NCI-H226 (cell line): ENCODE data around the gene HARBI1.
"Not testable (repeated sequence)": the region's sequence is repeated elsewhere in the genome, so short reads cannot be mapped to it uniquely, and the experiment has no call there.

ENCODE experiments used
- DNase-seq: peaks from one replicate; pipeline ENCODE4 v3.0.0-alpha.2; 2015

The HARBI1 gene

DNA sequence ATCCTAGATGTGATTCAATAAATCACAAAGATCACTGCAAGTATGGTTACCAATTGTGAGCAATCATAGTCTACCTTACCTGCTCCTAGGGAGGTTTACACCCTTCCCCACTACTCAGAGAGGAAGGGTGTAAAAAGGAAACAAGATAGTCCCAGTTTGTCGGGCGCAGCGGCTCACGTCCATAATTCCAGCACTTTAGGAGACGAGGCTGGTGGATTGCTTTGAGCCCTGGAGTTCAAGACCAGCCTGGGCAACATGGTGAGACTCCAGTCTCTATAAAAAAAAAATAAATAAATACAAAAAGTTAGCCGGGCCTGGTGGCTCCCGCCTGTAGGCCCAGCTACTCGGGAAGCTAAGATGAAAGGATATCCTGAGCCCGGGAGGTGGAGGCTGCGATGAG is 22.2 kb downstream of the HARBI1 start:
- no peak for DNase-seq

DNA sequence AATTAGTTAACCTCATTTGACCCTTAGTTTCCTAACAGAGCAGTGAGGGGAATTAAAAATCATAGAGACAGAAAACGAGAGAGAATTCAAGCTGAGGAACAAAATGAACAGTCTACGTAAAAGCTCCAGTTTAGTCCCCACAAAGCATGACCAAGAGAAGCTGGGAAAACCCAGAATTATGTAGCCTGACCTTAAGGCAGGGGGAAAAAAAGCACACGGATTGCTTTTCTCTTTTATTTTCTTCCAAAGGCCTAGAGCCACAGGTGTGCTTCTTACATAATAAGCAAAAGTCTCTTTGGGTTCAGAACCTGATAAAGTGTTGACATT is 22.7 kb downstream of the HARBI1 start:
- no peak for DNase-seq

DNA sequence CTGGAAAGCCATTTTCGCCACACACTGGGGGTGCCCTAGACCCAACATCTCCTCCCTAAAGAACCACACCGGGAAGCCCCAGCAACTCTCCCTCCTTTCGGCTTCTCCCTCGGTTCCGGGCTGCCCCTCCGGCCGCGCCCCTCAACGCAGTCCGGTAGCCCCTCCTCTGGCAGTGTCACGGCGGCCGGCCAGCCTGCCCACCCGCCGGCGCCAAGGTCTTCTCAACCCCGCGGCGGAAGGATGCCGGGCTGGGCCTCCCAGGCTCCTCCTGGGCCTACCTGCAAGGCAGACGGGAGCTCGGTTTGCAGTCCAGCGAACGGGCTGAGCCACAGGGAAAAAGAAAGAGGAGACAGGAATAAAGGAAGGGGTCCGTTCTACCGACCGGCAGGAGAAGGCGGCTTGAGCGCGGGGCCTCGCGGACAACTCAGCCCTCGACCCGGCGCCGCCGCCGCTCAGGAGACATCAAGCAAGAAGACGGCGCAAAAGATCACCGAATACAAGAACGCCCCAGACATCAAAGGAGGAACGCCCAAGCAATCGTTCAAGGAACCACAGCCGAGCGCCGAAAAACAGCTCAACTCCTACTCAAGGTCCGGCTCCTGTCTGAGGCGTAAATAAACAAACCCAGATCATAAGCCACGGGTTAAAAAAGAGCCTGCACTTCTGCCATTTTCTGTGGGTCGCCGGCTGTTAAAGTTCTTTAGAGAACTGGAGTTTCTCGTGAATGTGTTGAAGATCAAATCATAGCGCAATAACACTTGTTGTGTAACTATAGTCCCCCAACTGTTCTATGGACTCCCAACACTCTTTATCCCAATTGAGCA is 23.3 kb downstream of the HARBI1 start, which contains the start of gene AMBRA1:
Gene AMBRA1, minus strand, starts transcription at position 474 of the 824 bp plus-strand sequence. CDS start 45,643 bp downstream, outside the sequence.
- DNase-seq: peak; percentile 87

DNA sequence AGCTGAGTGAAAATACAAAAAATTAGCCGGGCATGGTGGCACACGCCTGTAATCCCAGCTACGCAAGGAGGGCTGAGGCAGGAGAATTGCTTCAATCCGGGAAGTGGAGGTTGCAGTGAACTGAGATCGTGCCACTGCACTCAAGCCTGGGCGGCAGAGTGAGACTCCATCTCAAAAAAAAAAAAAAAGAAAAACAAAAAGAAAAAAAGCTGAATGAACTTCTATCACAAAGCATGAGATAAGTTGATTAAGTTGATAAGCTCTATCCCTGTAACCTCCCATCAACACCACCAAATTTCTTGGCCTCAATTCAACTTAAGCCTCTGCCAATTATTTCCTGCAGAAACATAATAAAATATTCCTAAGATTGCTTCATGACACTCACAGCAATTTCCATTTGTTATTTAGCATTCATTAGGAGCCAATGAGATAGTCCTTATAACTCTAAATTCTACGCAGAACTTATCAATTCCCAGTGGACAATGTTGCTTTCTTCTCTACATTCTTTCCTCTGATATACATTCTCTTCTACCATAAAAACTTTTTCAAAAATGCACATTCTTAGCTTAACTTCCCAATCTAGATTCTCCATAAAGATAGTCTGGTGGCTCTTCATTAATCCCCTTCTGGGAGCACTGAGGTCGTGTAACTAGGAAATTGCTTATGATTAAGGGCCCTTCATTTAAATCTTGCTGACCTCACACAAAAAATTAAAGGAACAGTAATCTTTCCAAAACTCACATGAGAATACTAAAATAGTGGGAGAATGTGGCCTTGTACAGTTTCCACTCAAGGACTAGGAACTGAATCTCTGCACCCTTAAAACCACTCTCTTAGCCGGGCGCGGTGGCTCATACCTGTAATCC is 26.1 kb downstream of the HARBI1 start:
- no peak for DNase-seq

DNA sequence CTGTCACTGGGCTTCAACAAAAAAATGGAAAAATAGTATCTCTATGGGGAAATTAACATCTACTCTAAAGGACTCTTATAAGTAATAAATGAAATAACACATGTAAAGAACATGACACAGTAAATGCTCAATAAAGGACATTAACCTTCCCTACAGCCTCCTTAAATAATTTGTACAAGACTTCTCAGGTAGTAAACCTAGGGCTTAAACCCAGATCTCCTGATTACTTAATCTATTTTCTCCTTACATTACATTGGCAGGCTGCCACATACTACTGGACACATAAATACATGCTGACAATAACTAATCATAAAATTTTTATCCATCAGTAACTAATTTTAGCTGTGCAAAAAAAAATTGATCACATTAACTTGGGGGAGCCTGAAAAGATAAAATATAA is 28.1 kb downstream of the HARBI1 start:
- no peak for DNase-seq

DNA sequence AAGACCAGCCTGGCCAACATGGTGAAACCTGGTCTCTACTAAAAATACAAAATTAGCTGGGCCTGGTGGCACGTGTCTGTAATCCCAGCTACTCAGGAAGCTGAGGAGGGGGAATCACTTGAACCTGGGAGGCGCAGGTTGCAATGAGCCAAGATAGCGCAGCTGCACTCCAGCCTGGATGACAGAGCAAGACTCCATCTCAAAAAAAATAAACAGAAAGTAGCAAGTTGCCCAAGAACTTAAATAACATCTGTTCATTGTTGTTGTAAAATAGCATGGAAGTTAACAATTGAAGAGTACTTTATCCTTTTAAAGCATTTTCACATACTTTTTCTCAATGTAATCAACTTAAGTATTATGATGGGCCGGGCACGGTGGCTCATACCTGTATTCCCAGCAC is 28.9 kb downstream of the HARBI1 start:
- no peak for DNase-seq

DNA sequence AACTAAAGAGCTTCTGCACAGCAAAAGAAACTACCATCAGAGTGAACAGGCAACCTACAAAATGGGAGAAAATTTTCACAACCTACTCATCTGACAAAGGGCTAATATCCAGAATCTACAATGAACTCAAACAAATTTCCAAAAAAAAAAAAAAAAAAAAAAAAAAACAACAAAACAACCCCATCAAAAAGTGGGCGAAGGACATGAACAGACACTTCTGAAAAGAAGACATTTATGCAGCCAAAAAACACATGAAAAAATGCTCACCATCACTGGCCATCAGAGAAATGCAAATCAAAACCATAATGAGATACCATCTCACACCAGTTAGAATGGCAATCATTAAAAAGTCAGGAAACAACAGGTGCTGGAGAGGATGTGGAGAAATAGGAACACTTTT is 33.5 kb downstream of the HARBI1 start:
- not testable (repeated sequence) for DNase-seq

DNA sequence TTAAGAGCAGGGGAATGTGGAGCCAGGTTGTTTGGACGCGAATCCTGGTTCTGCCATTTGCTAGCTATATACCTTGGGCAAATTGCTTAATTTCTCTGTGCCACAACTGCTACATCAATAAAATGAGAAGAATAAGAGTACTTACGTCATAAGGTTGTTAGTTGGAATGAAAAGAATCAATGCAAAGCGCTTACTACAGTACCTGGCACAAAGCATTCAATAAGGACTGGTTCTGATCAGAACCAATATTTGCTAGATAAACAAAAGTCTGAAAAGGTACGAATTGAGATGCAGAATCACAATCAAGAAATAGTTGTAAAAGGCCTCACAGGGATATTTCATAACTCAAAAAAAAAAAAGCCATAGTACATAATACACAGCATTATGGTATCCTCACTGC is 34.4 kb downstream of the HARBI1 start:
- DNase-seq: no peak

DNA sequence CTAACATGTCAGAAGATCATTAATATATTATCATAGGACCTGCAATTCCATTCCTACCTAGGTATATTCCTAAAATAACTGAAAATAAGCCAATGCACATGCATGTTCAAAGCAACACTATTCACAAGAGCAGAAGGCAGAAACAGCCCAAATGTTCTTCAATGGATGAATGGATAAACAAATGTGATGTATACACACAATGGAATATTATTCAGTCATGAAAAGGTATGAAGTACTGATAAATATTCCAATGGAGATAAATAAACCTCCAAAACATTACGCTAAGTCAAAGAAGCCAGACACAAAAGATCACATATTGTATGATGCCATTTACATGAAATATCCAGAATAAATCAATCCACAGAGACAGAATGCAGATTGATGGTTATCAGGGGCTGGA is 40.0 kb downstream of the HARBI1 start:
- DNase-seq: no peak

DNA sequence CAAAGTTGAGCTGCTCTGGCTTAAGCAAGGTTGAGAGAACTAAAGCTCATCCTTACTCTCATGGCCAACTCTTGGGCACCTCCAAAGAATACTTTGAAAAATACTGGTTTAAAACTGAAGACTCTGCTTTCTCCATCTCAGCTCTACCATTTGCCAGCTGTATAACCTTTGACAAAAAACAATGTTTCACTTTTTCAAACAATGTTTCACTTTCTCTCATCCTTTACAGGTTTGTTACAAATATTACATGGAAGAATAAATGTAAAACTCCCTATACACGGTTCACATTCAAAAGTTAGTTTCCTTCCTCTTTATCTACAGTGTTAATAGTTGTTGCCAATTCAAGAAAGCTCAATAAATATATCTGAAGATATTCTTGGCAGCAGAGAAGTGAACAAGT is 42.4 kb downstream of the HARBI1 start:
- no peak for DNase-seq

DNA sequence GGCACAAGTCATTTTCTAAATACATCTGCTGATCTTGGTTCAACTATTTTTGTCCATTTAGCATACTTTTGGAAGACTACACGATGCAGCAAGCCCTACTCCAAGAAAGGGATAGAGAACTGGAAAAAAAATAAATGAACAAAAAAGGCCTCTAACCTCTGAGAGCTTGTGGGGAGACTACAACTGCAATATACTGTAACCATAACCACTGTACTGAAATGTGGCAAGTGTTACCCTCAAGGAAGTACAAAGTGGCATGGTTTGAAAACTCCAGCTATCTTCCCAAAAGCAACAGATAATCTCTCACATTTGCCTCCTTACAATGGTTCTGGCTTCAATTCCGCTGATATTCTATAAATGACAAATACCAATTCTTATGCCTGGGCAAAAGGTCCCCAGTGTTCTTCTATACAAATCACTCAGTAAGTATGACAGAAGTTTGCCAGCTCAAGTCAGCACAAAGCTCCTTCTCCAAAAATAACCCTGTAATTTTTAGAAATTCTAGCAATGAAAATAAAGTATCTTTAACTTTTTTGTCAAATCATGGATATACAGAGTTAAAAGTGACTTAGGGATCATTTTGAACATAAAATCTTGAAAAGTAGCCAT is 46.1 kb downstream of the HARBI1 start:
- no peak for DNase-seq

DNA sequence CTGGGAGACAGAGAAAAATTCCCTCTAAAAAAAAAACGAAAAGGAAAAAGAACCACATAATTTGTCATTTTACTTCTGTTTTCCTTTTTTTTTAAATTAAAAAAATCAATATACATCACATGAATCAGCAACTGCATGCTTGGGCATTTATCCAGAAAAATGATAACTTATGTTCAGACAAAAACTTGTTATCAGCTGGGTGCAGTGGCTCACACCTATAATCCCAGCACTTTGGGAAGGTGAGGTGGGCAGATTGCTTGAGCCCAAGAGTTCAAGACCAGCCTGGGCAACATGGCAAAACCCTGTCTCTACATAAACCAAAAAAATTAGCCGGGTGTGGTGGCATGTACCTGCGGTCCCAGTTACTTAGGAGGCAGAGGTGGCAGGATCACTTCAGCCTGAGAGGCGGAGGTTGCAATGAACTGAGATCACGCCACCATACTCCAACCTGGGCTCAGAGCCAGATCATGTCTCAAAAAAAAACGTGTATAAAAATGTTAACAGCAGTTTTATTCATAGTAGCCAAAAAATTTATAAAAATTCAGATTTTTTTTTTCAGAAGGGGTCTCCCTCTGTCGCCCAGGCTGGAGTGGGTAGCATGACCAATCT is 51.7 kb downstream of the HARBI1 start:
- no peak for DNase-seq

DNA sequence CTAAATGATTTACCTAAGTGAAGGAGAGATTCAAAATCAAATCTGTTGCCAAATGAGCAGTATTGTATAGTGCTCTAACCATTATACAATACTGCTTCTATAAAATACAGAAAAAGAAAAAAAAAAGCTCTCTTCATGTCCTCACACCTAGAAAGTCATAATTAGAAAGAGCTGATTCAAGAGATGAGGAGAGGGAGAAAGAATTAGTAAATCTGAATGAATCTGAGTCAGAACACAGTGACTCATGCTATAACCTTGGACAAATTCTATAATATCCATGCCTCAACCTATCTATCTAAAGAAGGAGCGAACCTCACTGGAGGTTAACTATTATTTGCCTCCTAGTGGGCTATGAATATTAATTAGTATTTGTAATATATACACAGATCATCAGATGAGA is 52.6 kb downstream of the HARBI1 start:
- peak; percentile 24 for DNase-seq

DNA sequence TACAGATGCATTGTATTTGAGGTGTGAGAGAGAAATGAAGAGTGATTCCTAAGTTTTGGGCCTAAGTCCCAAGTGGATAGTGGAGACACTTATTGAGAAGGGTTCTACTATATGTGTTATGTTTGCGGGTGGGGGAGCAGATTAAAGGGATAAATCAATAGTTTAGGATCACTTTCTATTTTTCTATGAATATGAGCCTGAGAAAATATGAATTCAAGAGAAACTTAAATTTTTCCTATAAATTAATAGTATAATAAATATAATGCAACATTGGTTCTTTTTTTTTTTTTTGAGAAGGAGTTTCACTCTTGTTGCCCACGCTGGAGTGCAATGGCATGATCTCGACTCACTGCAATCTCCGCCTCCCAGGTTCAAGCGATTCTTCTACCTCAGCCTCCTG is 54.5 kb downstream of the HARBI1 start:
- DNase-seq: no peak

DNA sequence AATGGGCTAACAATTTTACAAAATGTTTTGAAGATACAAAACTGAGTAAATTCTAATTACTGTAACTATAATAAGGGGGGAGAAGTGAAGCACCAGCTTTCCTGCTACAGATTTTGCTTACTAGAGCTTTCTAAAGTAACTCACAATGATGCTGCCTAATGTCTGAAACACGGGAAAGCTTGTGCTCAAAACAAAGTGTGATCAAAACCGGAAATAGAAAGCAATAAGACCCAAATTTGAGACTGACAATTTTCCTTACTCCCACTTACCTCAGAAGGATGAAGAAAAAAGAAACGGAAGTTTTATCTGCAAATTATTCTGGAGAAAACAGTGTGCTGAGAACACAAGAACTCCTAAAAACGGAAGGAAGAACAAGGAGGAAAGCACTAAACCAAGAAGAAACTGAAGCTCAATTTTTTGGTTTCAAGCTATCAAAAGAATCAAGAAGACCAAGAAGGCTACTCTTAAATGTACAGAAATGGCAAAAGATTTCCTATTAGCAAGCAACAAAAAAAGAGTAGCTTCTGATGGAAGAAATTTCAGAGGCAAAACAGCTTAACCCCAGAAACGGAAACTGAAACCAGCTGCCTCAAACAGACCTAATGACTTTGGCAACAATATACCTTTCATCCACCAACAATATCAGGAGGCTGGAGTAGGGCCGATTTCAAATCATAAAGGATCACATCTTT is 56.6 kb downstream of the HARBI1 start:
- DNase-seq: no peak

DNA sequence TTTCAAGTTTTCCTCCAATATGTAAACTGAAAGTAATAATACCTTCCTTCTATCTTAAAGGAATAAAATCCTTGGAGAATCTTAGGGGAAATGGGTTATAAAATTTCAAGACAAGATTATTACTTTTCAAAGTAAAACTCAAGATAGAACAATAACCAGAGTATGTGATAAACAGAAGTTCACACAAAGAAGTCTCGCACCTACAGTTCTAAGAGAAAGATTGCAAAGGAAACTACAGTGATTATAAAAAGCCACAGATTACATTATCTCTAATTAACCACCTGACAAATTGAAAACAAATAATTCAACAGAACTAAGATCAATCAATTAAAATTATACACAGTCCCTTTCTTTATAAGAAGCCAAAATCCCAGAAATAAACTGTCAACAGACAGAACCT is 57.2 kb downstream of the HARBI1 start:
- DNase-seq: no peak

DNA sequence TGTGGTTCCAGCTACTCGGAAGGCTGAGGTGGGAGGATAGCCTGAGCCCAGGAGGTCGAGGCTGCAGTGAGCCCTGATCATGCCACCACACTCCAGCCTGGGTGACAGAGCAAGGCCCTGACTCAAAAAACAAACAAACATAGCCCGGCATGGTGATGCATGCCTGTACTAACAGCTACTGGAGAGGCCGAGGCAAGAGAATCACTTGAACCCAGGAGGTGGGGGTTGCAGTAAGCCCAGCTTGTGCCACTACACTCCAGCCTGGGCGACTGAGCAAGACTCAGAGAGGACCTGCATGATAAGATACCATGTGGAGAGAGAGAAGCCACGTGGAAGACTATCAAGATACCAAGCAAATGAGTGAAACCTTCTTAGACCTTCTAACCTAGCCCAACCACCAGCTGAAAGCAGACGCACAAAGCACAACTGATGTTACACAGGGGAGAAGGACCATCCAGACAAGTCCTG is 59.3 kb downstream of the HARBI1 start:
- DNase-seq: no peak

DNA sequence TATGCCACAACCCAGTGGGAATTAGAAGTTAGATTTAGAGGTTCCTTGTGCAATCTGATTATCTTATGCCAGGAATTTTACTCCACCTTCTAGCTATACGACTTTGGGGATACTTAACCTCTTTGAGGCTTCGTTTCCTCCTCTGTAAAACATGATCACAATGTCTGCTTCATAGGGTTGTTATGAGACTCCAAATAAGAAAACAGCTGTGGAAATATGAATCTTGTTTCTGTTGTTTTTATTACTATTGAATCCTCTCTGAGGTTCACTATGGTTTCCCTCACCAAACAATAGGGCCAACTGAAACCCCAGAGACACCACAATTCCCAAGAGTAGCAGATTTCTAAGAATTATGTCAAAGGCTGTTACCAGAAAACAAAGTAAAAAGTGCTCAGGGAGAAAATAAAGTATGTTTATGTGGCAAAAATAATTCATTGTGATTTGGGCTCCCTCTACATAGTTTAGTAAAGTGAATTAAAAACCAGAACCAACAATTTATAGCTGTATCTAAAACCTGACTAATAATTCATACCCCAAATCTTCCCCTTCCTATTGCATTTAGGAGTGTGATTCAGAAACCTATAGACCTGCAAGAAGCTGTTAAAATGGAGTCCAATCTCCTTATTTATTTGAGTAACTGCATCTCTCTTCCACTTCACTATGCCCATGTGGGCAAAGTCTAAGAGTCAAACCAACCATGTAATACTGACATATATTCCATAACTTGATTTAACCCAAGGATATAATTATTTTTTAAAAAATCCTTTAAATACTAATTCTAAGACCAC is 61.6 kb downstream of the HARBI1 start:
- no peak for DNase-seq

DNA sequence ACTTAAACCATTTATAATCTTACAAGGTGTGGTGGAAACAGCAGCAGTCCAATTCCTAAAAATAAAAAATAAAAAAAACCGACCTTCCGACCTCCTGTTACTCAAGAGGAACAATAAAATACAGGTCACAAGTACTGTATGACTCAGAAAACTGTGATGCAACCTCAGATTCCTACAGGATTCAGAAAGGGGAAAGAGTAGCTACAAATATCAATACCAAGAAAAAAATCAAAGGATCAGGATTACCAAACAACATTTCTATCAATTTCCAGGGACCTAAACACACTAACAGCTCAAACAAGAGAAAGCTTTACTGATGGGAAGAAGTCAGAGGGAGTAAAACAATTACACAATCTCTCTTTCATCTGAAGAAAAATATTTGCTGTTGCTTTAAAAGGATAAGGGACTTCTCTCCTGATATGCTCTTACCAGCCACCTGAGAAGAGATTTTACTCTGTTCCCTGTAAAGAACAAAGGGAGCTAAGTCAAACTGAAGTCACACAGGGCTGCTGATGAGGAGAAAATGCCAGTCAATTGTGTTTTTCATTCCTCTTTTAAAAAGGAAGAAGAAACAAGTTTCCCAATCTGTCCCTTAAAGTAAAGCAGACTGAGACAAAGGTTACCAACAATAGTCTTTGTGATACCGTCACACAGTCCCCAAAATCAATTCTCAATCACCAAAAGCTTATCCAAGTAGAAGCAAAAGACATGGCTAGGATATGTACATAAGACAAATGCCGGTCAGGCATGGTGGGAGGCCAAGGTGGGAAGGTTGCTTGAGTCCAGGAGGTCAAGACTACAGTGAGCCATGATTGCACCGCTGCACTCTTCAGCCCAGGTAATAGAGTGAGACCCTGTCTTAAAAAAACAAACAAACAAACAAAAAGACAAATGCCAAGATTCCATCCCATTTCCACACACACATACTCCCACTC is 62.5 kb downstream of the HARBI1 start:
- DNase-seq: peak; percentile 73

DNA sequence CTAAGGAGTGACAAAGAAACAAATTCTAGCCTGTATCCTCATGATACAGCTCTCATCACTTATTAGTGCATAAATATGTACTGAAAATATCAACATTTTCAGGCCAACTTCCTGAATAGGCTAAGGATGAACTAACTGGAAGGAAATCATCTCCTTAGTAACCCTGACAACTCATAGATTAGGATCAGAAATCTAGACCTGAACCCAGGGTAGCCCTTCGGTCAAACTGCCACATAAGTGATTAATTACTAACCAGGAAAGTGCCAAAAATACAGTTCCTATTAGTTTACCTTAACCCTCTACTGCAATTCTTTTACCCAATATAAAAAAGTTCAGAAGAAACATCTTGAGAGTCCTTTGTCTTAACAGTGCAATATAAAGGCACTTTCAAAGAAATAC is 63.2 kb downstream of the HARBI1 start:
- DNase-seq: peak; percentile 52
